ENCODE data around the gene LKAAEAR1.
A peak's percentile ranks its signal among the peaks of the same experiment; 100 is the strongest.

The LKAAEAR1 gene

GRCh38 chr20:64069209-64069613 lies 15.0 kb downstream of the LKAAEAR1 start:
- DNase-seq: no peak

GRCh38 chr20:64068386-64069208 lies 15.6 kb downstream of the LKAAEAR1 start:
- DNase-seq: no peak

GRCh38 chr20:64067733-64068307 lies 16.4 kb downstream of the LKAAEAR1 start:
- no peak for DNase-seq

GRCh38 chr20:64067005-64067632 lies 17.1 kb downstream of the LKAAEAR1 start:
- DNase-seq: no peak

DNA sequence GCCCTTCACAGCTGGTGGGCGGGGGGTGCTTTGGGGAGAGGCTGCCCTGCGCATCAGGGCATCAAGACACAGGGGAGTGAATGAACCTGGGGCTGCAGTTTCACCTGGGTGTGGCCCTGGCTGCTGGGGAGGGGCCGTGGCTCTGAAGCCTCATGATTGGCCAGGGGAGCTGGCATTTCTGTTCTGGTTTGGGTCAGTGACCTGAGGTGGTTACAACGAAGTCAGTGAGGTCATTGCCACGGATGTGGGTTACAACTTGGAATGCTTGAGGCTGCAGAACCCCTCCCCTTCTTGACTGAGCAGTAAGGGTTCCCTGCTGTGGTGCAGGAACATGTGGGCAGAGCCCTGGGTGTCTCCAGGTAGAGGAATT lies 18.2 kb downstream of the LKAAEAR1 start:
- DNase-seq: no peak

DNA sequence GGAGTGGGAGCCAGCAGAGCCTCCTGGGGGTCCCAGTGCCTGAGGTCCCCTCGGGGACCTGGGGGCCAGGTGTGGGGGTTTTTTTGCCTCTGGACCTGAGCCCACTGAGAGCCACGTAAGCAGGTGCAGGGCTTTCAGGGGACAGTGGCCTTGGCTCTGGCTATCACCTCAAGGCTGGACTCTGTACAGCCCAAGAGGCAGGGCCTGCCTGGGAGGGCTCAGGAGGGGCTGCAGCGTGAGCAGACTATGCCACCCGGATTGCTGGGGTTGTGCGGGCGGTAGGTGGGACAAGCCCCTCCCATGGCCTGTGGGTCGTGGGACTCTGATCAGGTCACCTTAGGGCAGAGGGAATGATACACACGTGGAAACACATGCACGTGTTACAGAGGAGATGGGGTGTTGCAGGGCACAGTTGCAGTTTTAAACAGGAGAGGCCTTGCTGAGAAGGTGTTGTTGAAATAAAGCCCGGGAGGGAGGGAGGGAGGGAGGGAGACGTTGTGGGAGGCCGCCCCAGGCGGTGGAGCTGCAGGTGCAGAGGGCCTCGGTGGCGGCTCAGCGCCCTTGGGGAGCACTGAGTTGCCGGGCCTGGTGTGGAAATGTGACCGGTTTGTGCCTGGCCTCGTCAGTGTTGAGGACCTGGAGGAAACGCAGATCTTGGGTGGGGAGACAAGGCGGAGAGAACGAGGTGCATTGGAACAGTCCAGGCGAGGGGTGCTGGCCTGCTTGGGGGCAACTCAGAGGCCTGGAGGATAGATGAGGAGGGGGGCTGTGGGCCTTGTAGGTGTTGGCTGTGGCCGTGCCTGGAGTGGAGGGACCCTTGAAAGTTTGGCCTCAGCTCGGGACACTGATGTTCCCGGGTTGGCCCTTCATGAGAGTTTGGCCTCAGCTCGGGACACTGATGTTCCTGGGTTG lies 18.9 kb downstream of the LKAAEAR1 start:
- DNase-seq: no peak

GRCh38 chr20:64064145-64064698 lies 20.0 kb downstream of the LKAAEAR1 start:
- DNase-seq: no peak

- peak in 14 of 56 donors; percentile 7 to 64 (median 30) for DNase-seq
Observed at GRCh38 chr20:64063389-64064144, 20.6 kb downstream of the LKAAEAR1 start.

DNA sequence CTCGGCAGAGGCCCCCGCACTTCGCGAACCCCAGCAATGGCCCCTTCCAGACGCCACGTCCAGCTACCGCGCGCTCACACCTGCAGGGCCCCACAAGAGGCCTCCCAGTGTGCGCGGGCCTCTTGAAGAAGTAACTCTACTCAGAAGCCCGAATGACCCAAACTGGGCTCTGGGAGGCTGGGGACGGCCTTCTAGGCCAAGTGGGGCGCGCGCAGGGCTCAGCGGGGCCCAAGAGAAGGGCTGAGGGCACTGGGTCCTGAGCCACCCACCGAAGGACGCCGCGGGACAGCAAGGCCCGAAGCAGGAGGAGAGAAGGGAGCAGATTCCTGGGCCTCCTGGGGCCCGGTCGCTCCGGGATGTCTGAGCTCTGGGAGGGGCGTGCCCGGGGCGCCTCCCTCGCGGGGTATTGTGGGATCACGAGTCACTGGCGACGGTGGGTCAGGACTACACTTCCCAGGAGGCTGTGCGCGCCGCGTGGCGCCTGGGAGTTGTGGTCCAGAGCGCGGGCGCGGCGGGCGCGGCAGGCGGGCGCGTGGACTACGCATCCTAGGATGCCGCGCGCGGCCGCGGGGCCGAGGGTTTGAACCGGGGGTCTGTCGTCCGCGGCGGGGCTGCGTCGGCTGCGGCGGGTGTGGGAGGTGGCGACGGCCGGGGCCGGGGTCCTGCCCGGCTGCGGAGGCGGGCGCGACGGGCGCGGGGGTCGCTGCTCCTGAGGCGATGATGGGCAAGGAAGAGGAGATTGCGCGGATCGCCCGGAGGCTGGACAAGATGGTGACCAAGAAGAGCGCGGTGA lies 21.4 kb downstream of the LKAAEAR1 start, which contains the start of gene TCEA2:
Gene TCEA2 (plus strand): TSS at position 603 of the 793 bp plus-strand sequence. CDS start 115 bp downstream, at position 718.
- DNase-seq: peak; percentile 44 to 99 (median 94)

DNA sequence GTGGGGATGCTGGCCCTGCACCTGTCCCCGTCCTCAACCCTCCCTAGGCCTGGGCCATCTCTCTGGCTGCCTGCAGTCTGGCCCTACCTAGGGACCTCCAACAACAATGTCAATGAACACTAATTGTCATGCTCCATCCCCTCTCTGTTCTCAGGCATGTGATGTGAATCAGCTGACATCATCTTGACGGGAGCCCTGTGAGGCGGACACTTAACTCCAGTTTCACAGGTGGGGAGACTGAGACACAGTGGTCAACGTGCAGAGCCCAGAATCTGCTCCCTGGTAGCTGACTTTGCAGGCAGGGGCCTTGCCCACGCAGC lies 22.0 kb downstream of the LKAAEAR1 start:
- peak in 4 of 56 donors; percentile 34 to 58 (median 46) for DNase-seq

DNA sequence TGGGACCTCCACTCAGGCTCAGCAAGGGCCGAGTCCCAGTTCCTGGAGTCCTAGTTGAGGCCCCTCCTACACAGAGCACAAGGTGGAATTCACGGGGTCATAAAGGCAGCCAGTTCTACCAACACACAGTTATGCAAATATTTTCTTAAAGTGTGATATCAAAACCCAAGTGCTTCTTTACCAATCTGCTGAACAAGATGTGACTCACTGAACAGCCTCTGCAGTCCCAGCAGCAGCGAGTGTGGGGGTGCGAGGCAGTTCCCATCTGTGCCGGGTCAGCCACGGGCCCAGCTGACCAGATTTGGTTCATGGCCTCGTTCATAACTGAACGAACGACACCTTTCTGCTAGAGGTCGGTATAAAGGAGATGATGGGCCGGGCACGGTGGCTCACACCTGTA lies 25.7 kb downstream of the LKAAEAR1 start:
- DNase-seq: peak in 1 of 56 donors; percentile 11

- peak in 23 of 56 donors; percentile 7 to 65 (median 27) for DNase-seq
Observed at GRCh38 chr20:64057628-64058498, 26.3 kb downstream of the LKAAEAR1 start.

- no peak for DNase-seq
Observed at GRCh38 chr20:64056889-64057627, 27.1 kb downstream of the LKAAEAR1 start.

GRCh38 chr20:64056639-64056888 lies 27.6 kb downstream of the LKAAEAR1 start:
- DNase-seq: no peak

GRCh38 chr20:64055893-64056638 lies 28.1 kb downstream of the LKAAEAR1 start:
- DNase-seq: no peak

DNA sequence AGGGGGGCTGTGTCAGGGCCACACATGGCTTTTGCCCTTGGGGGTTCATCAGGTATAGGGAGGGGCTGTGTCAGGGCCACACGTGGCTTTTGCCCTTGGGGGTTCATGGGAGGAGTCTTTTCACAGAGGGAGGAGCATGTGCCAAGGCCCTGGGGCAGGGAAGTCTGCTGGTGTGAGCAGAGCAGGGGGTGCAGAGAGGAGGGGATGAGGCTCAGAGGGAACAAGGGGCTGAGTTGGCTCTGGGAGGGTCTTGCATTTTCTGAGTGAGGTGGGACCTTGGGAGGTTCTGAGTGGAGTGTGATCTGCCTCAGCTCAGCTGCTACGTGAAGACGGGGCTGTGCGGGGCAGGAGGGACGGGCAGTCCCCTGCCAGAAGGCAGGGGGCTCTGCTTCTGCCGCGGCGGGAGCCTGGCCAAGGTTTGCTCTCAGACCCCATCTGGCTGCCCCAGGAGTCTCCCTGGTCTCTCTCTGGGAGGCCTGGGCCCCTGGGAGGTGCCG lies 28.8 kb downstream of the LKAAEAR1 start:
- DNase-seq: no peak

Measured in amygdala (tissue), 56 donors.